SU-DHL-6 (cell line): ENCODE data around the gene CGB5.

Source experiments
- H2AFZ ChIP-seq: fragments of 200-600 bp; sonication (generic); 2 replicates; pipeline ENCODE4 v1.6.1; 2014; ENCODE audit warnings: low read depth, mild to moderate bottlenecking, moderate library complexity, mixed read lengths, antibody characterized with exemption, low read length; ENCODE audit not compliant: severe bottlenecking
- H3F3A ChIP-seq: fragments of 200-600 bp; shearing (Covaris generic); 2 replicates; pipeline ENCODE4 v1.6.0; 2016; ENCODE audit warnings: antibody characterized with exemption, mild to moderate bottlenecking; ENCODE audit not compliant: insufficient read depth
- H3K27ac ChIP-seq: fragments of 200-600 bp; sonication (generic); 2 replicates; pipeline ENCODE4 v1.5.1; 2016; ENCODE audit warnings: low read depth, mild to moderate bottlenecking, low read length, moderate library complexity, mixed read lengths
- H3K27me3 ChIP-seq: fragments of 200-600 bp; sonication (generic), shearing (Covaris generic); 2 replicates; pipeline ENCODE4 v1.6.0; 2014; ENCODE audit warnings: mild to moderate bottlenecking, low read length
- H3K36me3 ChIP-seq: fragments of 200-600 bp; sonication (generic); 2 replicates; pipeline ENCODE4 v1.6.1; 2014; ENCODE audit warnings: mild to moderate bottlenecking, low read length, mixed read lengths
- H3K4me2 ChIP-seq: fragments of 300-600, 200-600 bp; shearing (Covaris generic), sonication (generic); 2 replicates; pipeline ENCODE4 v1.6.0; 2014; ENCODE audit warnings: low read length, low read depth, mild to moderate bottlenecking; ENCODE audit not compliant: poor library complexity, severe bottlenecking
- H3K4me3 ChIP-seq: fragments of 200-600 bp; sonication (generic); 2 replicates; pipeline ENCODE4 v1.5.1; 2014; ENCODE audit warnings: antibody characterized with exemption, low read length, mild to moderate bottlenecking, mixed read lengths; ENCODE audit not compliant: insufficient read depth, poor library complexity, severe bottlenecking
- H3K79me2 ChIP-seq: fragments of 200-600 bp; sonication (generic); 2 replicates; pipeline ENCODE4 v1.6.1; 2014; ENCODE audit warnings: mild to moderate bottlenecking, low read length, moderate library complexity; ENCODE audit not compliant: insufficient read depth
- H3K9ac ChIP-seq: fragments of 200-600 bp; sonication (generic); 2 replicates; pipeline ENCODE4 v1.7.0; 2014; ENCODE audit warnings: mild to moderate bottlenecking, low read length
- H3K9me2 ChIP-seq: fragments of 200-600 bp; sonication (generic); replicated peaks from 2 replicates; pipeline ENCODE4 v1.6.1; 2014; ENCODE audit warnings: low read length; ENCODE audit not compliant: insufficient read depth
- H3K9me3 ChIP-seq: fragments of 200-600 bp; sonication (generic); 2 replicates; pipeline ENCODE4 v1.6.1; 2014; ENCODE audit warnings: low read length, mixed read lengths; ENCODE audit not compliant: insufficient read depth
- H4K20me1 ChIP-seq: fragments of 200-600 bp; sonication (generic); 2 replicates; pipeline ENCODE4 v1.6.1; 2014; ENCODE audit warnings: low read depth, mild to moderate bottlenecking, antibody characterized with exemption, low read length, moderate library complexity, mixed read lengths
- CTCF ChIP-seq: fragments of 200-600 bp; sonication (generic); IDR thresholded peaks from one replicate; pipeline ENCODE4 v1.5.1; 2017; ENCODE audit warnings: antibody characterized with exemption, mild to moderate bottlenecking, low read length, moderate library complexity; ENCODE audit not compliant: insufficient read depth, poor library complexity, severe bottlenecking
- EZH2phosphoT487 ChIP-seq: fragments of 200-600 bp; sonication (generic), shearing (Covaris generic); conservative IDR thresholded peaks from 2 replicates; pipeline ENCODE4 v1.6.1; 2018; ENCODE audit warnings: mild to moderate bottlenecking, antibody characterized with exemption, low read length, moderate library complexity, mixed read lengths

The CGB5 gene

GRCh38 chr19:49061445-49061844 is 17.8 kb downstream of the CGB5 start:
- H3F3A ChIP-seq: no peaks in the 10 kb centered on the region
- H2AFZ ChIP-seq: no peak overlapping the region
- no peaks in the 10 kb centered on the region for H3K79me2 ChIP-seq
- no peaks in the 10 kb centered on the region for H3K36me3 ChIP-seq
- no peak overlapping the region for H3K9ac ChIP-seq
- H3K9me3 ChIP-seq: no peaks in the 10 kb centered on the region
- TF ChIP-seq EZH2phosphoT487: no peak
- no peak for TF ChIP-seq CTCF
- no peaks in the 10 kb centered on the region for H4K20me1 ChIP-seq
- no peak overlapping the region for H3K4me2 ChIP-seq
- H3K9me2 ChIP-seq: no peaks in the 10 kb centered on the region
- H3K27me3 ChIP-seq: no peaks in the 10 kb centered on the region
- no peak overlapping the region for H3K27ac ChIP-seq
- no peak overlapping the region for H3K4me3 ChIP-seq

GRCh38 chr19:49064029-49064629 is 20.5 kb downstream of the CGB5 start:
- Histone ChIP-seq H3K27ac (no peak overlapping the region), H2AFZ (no peak overlapping the region), H3K4me3 (no peak overlapping the region), H3K9ac (no peak overlapping the region), H3K27me3 (no peaks in the 10 kb centered on the region), H3K4me2 (no peak overlapping the region), H3K9me2 (no peaks in the 10 kb centered on the region), H3K9me3 (no peaks in the 10 kb centered on the region), H3K79me2 (no peaks in the 10 kb centered on the region), H3F3A (no peaks in the 10 kb centered on the region), H4K20me1 (no peaks in the 10 kb centered on the region), H3K36me3 (no peaks in the 10 kb centered on the region)
- TF ChIP-seq CTCF (no peak), EZH2phosphoT487 (no peak)

- H3K9ac ChIP-seq: no peak within 1 kb of the TSS
- no peaks in the 10 kb centered on the region for H3K36me3 ChIP-seq
- no peak within 1 kb of the TSS for H3K4me2 ChIP-seq
- H3K27ac ChIP-seq: no peak within 1 kb of the TSS
- no peaks in the 10 kb centered on the region for H4K20me1 ChIP-seq
- H3K79me2 ChIP-seq: no peaks in the 10 kb centered on the region
- no peaks in the 10 kb centered on the region for H3F3A ChIP-seq
- H3K4me3 ChIP-seq: no peak within 1 kb of the TSS
- TF ChIP-seq CTCF (no peak), EZH2phosphoT487 (no peak)
- H3K9me3 ChIP-seq: no peaks in the 10 kb centered on the region
- H3K27me3 ChIP-seq: no peaks in the 10 kb centered on the region
- H2AFZ ChIP-seq: no peak within 1 kb of the TSS
- H3K9me2 ChIP-seq: no peaks in the 10 kb centered on the region
Observed at GRCh38 chr19:49064768-49065611, 21.3 kb downstream of the CGB5 start, which contains the start of gene NTF4. Gene NTF4, minus strand, starts transcription at chr19:49064818. Its CDS starts 2,821 bp downstream, at chr19:49061997.
